NCI-H1436 (cell line): ENCODE measurements around the gene TOR3A.
"Not testable (repeated sequence)": the region's sequence is repeated elsewhere in the genome, so short reads cannot be mapped to it uniquely, and the experiment has no call there.

ENCODE experiments used
- DNase-seq: peaks from one replicate; lab custom pipeline; 2025; lab: John Stamatoyannopoulos, UW

TOR3A gene

DNA sequence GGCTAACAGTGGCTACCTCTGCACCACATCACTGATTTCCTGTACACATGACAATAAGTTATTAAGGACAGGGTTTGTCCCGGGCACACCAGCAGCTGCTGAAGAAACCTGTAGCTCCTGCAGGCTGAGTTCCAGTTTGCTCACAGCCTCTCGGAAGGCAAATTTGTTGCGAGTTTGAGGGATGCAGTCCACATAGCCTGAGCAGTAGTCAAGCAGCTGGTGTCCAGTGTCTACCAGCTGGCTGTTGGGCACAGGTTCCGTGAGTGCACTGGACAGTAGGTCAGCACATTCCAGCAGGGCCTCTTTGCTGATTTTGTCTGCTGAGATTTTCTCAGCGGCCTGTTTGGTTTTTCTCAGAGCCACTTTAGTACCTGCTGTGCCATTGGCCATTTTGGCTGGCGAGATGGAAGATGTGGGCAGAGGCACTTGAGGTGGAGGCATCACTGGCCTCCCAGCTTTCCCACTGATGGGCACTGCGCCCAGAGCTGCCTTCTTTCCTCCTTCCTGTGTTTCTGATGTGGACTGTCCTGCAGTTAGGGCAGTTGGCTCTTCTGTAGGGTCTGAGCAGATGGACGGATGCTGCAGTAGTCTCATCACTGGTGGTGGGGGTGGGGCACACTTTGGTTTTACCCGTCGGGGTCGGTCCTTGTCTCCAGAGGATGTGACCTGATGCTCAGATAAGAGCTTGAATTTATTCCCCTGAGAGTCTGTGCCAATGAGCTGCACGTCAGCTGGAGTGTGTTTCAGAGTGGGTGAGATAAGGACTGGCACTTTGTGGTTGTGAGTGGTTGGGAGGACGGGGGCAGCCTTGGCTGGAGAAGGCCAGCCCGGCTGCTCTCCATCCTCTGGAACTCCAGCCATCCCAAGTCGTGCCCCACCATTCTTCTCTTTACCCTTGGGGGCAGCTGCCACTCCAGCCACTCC is 26.1 kb downstream of the TOR3A start:
- no peak for DNase-seq

DNA sequence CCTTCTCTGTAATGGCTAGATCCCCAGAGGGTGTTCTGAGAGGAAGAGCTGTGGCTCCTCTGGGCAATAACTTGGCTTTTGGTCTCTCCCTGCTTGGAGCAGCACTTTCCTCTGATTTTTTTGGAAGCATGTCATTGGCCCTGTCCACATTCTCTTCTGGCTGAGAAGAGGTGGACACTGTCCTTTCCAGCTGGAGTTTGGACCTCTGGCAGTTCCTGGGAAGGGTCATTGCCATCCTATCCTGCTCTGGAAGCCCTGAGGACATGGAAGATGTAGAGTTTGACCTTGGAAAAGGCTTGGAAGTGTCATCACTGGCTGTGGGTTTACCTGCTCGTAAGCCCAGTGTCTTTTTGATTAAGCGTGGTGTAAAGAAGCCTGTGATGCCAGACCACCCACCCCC is 26.8 kb downstream of the TOR3A start:
- DNase-seq = no peak

DNA sequence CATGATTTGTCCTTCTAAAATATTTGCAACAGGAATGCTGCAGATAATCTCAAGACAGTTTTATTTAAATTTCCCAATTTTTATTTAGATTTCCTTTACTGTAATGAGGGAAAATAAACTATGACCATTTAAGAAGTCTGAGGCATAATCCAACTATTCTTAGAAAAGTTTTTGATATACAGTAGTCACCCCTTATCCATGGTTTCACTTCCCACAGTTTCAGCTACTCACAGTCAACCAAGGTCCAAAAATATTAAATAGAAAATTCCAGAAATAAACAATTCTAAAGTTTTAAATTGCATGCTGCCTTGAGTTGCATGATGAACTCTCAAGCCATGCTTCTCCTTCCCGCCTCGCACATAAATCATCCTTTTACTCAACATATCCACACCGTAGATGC is 33.3 kb downstream of the TOR3A start:
- DNase-seq = no peak

DNA sequence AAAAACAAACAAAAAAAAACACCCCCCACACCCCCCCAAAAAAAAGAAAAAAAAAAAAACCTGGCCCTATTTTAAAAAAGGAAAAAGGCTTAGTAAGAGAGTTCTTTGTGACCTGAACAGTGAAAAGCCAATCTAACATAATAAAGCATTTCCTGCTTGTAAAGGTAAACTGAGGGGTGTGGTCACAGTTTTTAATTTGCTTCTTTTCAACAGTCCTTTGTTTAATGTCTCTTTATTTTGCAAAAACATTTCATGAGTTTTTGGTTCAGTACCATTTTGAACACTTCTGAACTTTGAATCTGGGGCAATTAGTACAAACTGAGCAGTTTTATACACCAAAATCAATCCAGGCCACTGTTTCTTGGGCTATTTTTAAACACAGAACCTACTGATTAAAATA is 37.6 kb downstream of the TOR3A start:
- DNase-seq = no peak

DNA sequence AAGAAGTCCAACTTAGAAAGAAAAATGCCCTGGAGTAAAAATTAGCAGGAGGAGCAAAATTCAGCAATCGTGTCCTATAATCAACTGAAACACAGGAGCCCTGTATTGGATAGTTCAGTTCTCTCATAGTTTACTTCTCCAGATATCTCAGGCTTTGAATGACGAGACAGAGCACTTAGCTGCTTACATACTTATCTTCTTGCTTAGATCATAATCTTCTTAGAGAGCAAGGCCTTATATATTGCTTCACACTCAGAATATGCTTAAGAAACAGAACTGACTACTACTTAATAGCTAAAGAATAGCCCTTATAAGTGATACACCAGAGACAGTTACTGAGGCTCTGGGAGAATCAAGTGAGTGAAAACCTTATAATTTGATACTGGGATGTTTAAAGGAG is 38.9 kb downstream of the TOR3A start:
- DNase-seq = no peak

DNA sequence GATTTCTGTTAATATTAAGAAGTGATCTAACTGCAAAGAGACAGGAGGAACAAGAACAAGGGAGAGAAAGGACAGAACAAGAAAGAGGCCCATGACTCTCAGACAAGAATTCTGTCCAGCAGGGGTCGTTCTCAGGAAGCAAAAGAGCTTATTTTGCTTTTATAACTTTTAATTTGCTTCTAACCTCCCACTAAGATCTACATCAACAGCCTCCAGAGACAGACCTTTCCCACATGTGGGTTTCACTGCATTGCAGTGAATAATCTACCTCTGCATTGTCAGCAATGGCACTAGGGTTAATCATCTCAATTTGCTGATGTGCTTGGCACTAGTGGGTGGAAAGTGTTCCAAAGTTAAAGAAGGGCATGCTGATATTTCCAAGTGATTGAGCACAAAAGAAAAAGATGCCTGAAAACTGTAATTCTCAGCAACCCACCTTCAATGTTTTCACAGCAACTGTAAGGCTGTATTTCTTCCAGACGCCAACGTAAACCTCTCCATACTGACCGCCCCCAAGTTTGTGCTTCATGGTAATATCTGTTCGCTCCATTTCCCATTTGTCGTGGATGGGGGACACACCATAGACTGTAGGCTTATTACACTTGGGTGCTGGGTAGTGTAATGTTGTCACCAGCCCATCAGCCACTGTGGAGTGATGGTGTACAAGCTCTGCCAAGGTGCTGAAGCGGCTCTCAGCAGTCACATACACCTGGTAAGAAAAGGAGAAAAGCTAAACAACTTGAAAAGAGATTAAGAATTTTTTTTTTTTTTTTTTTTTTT is 39.5 kb downstream of the TOR3A start:
- peak; percentile 1 for DNase-seq

- no peak for DNase-seq
These were observed 43.0 kb downstream of the TOR3A start for GRCh38 chr1:179124873-179125272.

- no peak for DNase-seq
These were observed 44.6 kb downstream of the TOR3A start for GRCh38 chr1:179126338-179127060.

DNA sequence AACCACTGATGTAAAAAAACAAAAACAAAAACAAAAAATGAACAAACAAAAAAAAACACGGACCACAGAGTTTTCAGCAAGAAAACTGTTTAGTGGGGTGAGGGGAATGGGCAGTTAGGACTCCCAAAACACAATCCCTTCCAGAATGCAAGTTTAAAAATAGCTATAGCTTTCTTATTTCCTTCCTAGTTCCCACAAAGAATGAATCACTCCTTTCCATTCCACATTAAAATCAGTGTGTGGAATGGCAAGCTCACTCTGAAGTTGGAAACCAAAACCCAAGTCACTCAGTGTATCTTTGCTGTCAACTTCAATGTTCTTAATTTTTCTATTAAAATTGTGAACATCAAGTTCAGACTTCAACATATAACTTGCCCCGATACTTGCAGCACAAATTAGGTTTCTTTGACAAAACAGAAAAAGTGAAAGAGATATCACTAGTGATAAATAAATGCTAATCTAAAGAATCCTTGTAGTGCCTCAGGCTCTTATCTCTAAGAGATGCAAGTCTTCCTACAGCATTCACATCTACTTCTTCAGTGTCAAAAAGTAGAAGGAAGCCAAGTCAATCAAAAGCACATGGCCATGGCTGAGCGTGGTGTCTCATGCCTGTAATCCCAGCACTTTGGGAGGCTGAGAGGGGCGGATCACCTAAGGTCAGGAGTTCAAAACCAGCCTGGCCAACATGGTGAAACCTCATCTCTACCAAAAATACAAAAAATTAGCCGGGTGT is 45.5 kb downstream of the TOR3A start:
- DNase-seq = no peak

DNA sequence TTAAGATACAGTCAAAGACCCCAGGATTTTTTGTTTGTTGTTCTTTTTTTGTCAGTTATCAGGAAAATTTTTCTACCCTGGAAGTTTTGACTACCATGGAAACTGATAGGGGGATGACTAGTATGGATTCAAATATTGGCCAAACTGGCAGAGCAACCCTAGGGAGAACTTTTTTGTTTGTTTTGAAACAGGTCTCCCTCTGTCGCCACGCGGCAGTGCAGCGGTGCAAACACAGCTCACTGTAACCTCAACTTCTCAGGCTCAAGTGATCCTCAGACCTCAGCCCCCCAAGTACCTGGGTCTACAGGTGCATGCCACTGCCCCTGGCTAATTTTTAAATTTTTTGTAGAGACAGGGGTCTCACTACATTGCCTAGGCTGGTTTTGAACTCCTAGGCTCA is 46.6 kb downstream of the TOR3A start:
- no peak for DNase-seq

GRCh38 chr1:179129702-179130473 is 48.0 kb downstream of the TOR3A start:
- DNase-seq = no peak

DNA sequence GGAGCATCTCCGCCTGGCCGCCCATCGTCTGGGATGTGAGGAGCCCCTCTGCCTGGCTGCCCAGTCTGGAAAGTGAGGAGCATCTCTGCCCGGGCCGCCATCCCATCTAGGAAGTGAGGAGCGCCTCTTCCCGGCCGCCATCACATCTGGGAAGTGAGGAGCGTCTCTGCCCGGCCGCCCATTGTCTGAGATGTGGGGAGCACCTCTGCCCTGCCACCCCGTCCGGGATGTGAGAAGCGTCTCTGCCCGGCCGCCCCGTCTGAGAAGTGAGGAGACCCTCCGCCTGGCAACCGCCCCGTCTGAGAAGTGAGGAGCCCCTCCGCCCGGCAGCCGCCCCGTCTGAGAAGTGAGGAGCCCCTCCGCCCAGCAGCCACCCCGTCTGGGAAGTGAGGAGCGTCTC is 53.3 kb downstream of the TOR3A start:
- DNase-seq = not testable (repeated sequence)

DNA sequence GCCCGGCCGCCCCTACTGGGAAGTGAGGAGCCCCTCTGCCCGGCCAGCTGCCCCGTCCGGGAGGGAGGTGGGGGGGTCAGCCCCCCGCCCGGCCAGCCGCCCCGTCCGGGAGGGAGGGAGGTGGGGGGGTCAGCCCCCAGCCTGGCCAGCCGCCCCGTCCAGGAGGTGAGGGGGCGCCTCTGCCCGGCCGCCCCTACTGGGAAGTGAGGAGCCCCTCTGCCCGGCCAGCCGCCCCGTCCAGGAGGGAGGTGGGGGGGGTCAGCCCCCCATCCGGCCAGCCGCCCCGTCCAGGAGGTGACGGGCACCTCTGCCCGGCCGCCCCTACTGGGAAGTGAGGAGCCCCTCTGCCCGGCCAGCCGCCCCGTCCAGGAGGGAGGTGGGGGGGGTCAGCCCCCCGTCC is 53.8 kb downstream of the TOR3A start:
- not testable (repeated sequence) for DNase-seq

- DNase-seq = no peak
These were observed 55.9 kb downstream of the TOR3A start for GRCh38 chr1:179137617-179138255.

GRCh38 chr1:179138755-179139154 is 56.9 kb downstream of the TOR3A start:
- DNase-seq = not testable (repeated sequence)

GRCh38 chr1:179141592-179142251 is 59.9 kb downstream of the TOR3A start:
- no peak for DNase-seq

DNA sequence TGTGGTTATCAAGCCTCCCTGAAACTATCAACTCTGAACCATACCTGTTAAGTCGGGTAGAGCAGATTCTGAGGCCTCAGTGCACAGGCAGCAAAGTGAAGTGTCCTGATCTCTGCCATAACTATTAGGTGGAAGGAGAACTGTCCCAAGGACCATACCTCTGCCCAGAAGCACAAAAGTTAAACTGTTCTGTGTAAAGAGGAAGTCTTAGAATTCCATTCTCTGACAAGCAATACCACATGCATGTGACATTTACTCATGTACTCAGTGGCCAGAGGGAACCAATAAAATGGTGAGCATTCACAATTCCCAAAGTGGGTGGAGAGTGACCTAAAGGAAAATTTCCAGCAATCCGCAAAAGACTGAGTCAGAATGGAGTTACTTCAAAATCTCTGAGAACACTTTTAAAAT is 61.0 kb downstream of the TOR3A start:
- DNase-seq = no peak

GRCh38 chr1:179143322-179143721 is 61.5 kb downstream of the TOR3A start:
- DNase-seq = no peak

DNA sequence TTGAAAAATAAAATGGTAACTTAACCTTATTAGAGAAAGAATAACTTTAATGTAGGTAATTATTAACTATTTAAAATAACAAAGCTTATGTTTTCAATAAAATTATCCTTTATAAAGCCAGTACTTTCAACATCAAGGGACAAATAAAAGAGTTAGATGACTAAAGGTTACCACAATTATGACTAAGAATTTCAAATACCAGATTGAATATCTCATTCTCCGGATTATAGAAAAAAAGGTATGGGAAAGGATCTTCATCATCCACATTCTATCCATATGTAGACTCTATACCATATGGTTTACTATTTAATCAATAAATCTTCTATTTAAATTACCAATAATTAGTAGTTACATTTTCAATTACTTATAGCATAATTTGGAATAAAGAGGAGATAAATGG is 62.8 kb downstream of the TOR3A start:
- DNase-seq = no peak

DNA sequence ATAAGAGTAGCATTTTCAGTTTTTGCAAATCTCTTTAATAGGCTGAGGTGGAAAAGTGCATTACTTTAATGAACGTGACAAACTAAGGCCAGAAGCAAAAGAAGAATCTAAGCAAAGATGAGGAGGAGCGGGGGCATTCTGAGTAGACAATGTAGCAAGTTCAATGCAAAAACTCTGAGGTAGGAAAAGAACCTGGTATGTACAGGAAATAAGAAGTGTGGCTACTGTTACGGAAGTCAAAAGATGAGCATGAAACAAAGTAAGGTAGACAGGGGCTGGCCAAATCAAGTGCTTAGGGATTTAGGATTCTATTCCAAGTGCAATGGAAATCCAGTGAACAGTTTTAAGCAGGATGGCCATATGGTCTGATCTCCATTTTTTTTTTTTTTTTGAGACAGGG is 63.7 kb downstream of the TOR3A start:
- no peak for DNase-seq
